ENCODE measurements around the gene PDLIM4. TPM values are rescaled to one million over a fixed set of nuclear protein-coding genes. Genes with fewer than 3 reads are reported as not detected.

PDLIM4 gene
- polyA plus RNA-seq, 2 of the 4 experiments (the other 2 are of a cell fraction) = 0.09 TPM; not detected in 1

- TF ChIP-seq, protein P1, sequence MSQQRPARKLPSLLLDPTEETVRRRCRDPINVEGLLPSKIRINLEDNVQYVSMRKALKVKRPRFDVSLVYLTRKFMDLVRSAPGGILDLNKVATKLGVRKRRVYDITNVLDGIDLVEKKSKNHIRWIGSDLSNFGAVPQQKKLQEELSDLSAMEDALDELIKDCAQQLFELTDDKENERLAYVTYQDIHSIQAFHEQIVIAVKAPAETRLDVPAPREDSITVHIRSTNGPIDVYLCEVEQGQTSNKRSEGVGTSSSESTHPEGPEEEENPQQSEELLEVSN (IDR thresholded peaks at IDR 0.05; ENCODE audit: borderline replicate concordance, low read depth) = no peak
- no peak for TF ChIP-seq TP53 (CRISPR knock-in tag; IDR thresholded peaks at IDR 0.05)
- no peak for TF ChIP-seq FOXS1 (CRISPR knock-in tag; IDR thresholded peaks at IDR 0.05)
Observed at GRCh38 chr5:132251220-132251725, 6.2 kb upstream of the PDLIM4 start (continued).

GRCh38 chr5:132253008-132253441 is 4.5 kb upstream of the PDLIM4 start:
- Histone ChIP-seq H3K4me1 (peaks cover 8% of the 10 kb centered on the region; the same call in 2 of the 3 replicates), H3K27ac (no peak overlapping the region), H3K4me3 (no peak overlapping the region), H3K9me3 (no peaks in the 10 kb centered on the region), H3K4me2 (no peak overlapping the region)
- ChIA-PET POLR2A (no interaction called here), CTCF (interaction anchor here (1.9 to 4.8 kb wide), 3 partner anchors 14 to 188 kb away, joined by 5 to 42 read pairs (median 7); no protein-coding TSS in a partner anchor)
- FAIRE-seq = no peak
- DNase-seq (ENCODE audit: low read depth in 1 of 2, low spot score in 1 of 2) = no peak
- 93% methylated on average over 3 of the region's 4 CpGs for WGBS (ENCODE audit: missing lambda C conversion rate)
- ATAC-seq = no peak
- TF ChIP-seq ATOH8 (CRISPR knock-in tag; IDR thresholded peaks at IDR 0.05; ENCODE audit: low read depth) = no peak
- TF ChIP-seq RARB (CRISPR knock-in tag; IDR thresholded peaks at IDR 0.05) = no peak
- TF ChIP-seq, protein P2, sequence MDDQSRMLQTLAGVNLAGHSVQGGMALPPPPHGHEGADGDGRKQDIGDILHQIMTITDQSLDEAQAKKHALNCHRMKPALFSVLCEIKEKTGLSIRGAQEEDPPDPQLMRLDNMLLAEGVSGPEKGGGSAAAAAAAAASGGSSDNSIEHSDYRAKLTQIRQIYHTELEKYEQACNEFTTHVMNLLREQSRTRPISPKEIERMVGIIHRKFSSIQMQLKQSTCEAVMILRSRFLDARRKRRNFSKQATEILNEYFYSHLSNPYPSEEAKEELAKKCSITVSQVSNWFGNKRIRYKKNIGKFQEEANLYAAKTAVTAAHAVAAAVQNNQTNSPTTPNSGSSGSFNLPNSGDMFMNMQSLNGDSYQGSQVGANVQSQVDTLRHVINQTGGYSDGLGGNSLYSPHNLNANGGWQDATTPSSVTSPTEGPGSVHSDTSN (IDR thresholded peaks at IDR 0.05) = no peak
- no peak for TF ChIP-seq CEBPB (IDR thresholded peaks at IDR 0.05)
- no peak for TF ChIP-seq JUNB (IDR thresholded peaks at IDR 0.05)
- TF ChIP-seq MAZ (IDR thresholded peaks at IDR 0.05; ENCODE audit: borderline replicate concordance, low read depth, low read length) = no peak
- TF ChIP-seq FOSL2 (IDR thresholded peaks at IDR 0.05) = no peak
- no peak for TF ChIP-seq FOSL2 (CRISPR knock-in tag; IDR thresholded peaks at IDR 0.05)
- TF ChIP-seq ZFP36 (IDR thresholded peaks at IDR 0.05; ENCODE audit: borderline replicate concordance, partially characterized antibody) = no peak
- no peak for TF ChIP-seq HOXA7 (CRISPR knock-in tag; IDR thresholded peaks at IDR 0.05)
- TF ChIP-seq ZSCAN20 (CRISPR knock-in tag; IDR thresholded peaks at IDR 0.05) = no peak
- no peak for TF ChIP-seq EHF (CRISPR knock-in tag; IDR thresholded peaks at IDR 0.05)
- no peak for TF ChIP-seq NPAS2 (CRISPR knock-in tag; IDR thresholded peaks at IDR 0.05; ENCODE audit: borderline replicate concordance)
- no peak for TF ChIP-seq MAFK (IDR thresholded peaks at IDR 0.05; ENCODE audit: partially characterized antibody)
- TF ChIP-seq ZNF302 (CRISPR knock-in tag; IDR thresholded peaks at IDR 0.05) = no peak
- no peak for TF ChIP-seq USF2 (IDR thresholded peaks at IDR 0.05)
- TF ChIP-seq NFE2L2 (conservative IDR thresholded peaks at IDR 0.05; ENCODE audit: low read length) = no peak
- no peak for TF ChIP-seq PHF8 (IDR thresholded peaks at IDR 0.05; ENCODE audit: borderline replicate concordance, low read depth)
- no peak for TF ChIP-seq POLR2A (IDR thresholded peaks at IDR 0.05; ENCODE audit: low read length)

Measured in A549 (cell line).